Lung (tissue), 12 donors: ENCODE results near the gene PPM1F. TPM values are rescaled to one million over a fixed set of nuclear protein-coding genes. Genes with fewer than 3 reads are reported as not detected.

ENCODE experiments used
- ATAC-seq: fragments of 200-7000 bp; cut with Tn5 transposase; one replicate; pipeline ENCODE4 v1.9.1; 2020; ENCODE audit warnings: moderate number of reproducible peaks; ENCODE audit not compliant: insufficient read depth, low FRiP score
- DNase-seq, 3 donors: peaks; one replicate each; pipeline ENCODE4 v3.0.0-alpha.2; 2013 to 2017
- H3K27ac ChIP-seq, 2 donors: one replicate each; pipeline ENCODE4 v1.5.1; 2013; ENCODE audit warnings: mild to moderate bottlenecking in 2 of 2, moderate library complexity in 2 of 2, control low read depth in 1 of 2, inconsistent platforms in 1 of 2, low read depth in 1 of 2, low read length in 1 of 2
- H3K27me3 ChIP-seq, 3 donors: one replicate each; pipeline ENCODE4 v1.5.1; 2013; ENCODE audit warnings: low read length in 2 of 3; ENCODE audit not compliant: control insufficient read depth in 3 of 3, insufficient read depth in 3 of 3
- H3K36me3 ChIP-seq, 4 donors: one replicate each; pipeline ENCODE4 v1.5.1; 2013; ENCODE audit warnings: low read length in 4 of 4, mild to moderate bottlenecking in 1 of 4, moderate library complexity in 1 of 4; ENCODE audit not compliant: control insufficient read depth in 4 of 4, insufficient read depth in 4 of 4
- H3K4me1 ChIP-seq, 5 donors: one replicate each; pipeline ENCODE4 v1.5.1; 2013; ENCODE audit warnings: low read length in 5 of 5, mild to moderate bottlenecking in 2 of 5, moderate library complexity in 1 of 5; ENCODE audit not compliant: control insufficient read depth in 5 of 5, insufficient read depth in 5 of 5
- H3K4me3 ChIP-seq: one replicate; pipeline ENCODE4 v1.5.1; 2013; ENCODE audit warnings: mild to moderate bottlenecking, control low read depth, moderate library complexity
- H3K9ac ChIP-seq, 2 donors: one replicate each; pipeline ENCODE4 v1.5.1; 2013; ENCODE audit warnings: low read length in 2 of 2, control low read depth in 1 of 2; ENCODE audit not compliant: insufficient read depth in 1 of 2
- H3K9me3 ChIP-seq, 4 donors: one replicate each; pipeline ENCODE4 v1.5.1; 2013; ENCODE audit warnings: low read length in 3 of 4, mild to moderate bottlenecking in 1 of 4, moderate library complexity in 1 of 4; ENCODE audit not compliant: control insufficient read depth in 4 of 4, insufficient read depth in 3 of 4
- CTCF ChIP-seq: IDR thresholded peaks from 2 replicates; pipeline ENCODE4 v1.5.1; 2012; ENCODE audit warnings: mild to moderate bottlenecking; ENCODE audit errors: control extremely low read depth, extremely low read depth
- WGBS, 2 donors: extraction: QIAGEN DNeasy Blood & Tissue Kit; methylation state at CpG; one replicate each; pipeline ENCODE4 v1.1.7; 2013; 5-methylcytosine and 5-hydroxymethylcytosine counted together
- polyA plus RNA-seq, 2 donors: library from polyadenylated mRNA; stranded (reverse); fragments of 200-250 nt; gene quantifications; one replicate each; pipeline ENCODE4 v1.2.1, GENCODE V29; 2013
- total RNA-seq, 2 donors: library from RNA; depleted of rRNA in 1 of 2; stranded (reverse); fragments of >200 nt in 1 of 2; gene quantifications; one replicate each; pipeline ENCODE4 v1.2.1, GENCODE V29; 2014 to 2021
- donor health status: control.
- donor health status: control.
- donor health status: Bipolar disorder and iron deficiency.
- donor health status: healthy.
- donor health status: DM: yes; HTN: yes; CAD: no.

Gene PPM1F
- total and polyA plus RNA-seq, 4 donors: 25.8 to 62.4 (median 32.6) TPM

- no peak overlapping the region for H3K9ac ChIP-seq
- TF ChIP-seq CTCF: no peak
- DNase-seq (no peak), ATAC-seq (no peak)
- no peaks in the 10 kb centered on the region for H3K27me3 ChIP-seq
- H3K27ac ChIP-seq: no peak overlapping the region
- H3K4me3 ChIP-seq: no peak overlapping the region
- H3K4me1 ChIP-seq: no peaks in the 10 kb centered on the region
- peaks cover 10 to 74% (median 23%) of the 10 kb centered on the region in 4 donors for H3K36me3 ChIP-seq
- no peaks in the 10 kb centered on the region for H3K9me3 ChIP-seq
- WGBS, 2 donors: 95 to 96% methylated on average over 18 of the region's 18 CpGs
Observed at GRCh38 chr22:21970800-21971617, 18.4 kb upstream of the PPM1F start.

- no peaks in the 10 kb centered on the region for H3K4me1 ChIP-seq
- H3K9me3 ChIP-seq: no peaks in the 10 kb centered on the region
- H3K4me3 ChIP-seq: no peak overlapping the region
- H3K9ac ChIP-seq: no peak overlapping the region
- no peaks in the 10 kb centered on the region for H3K27me3 ChIP-seq
- ATAC-seq (no peak), DNase-seq (no peak)
- 93 to 96% methylated on average over 19 of the region's 19 CpGs for WGBS, 2 donors
- no peak for TF ChIP-seq CTCF
- H3K36me3 ChIP-seq: peaks cover 11 to 72% (median 22%) of the 10 kb centered on the region in 4 donors
- H3K27ac ChIP-seq: no peak overlapping the region
Observed at GRCh38 chr22:21970037-21970799, 17.6 kb upstream of the PPM1F start.

GRCh38 chr22:21968452-21969129, 15.9 kb upstream of the PPM1F start:
- DNase-seq: no peak
- H3K4me3 ChIP-seq: no peak overlapping the region
- WGBS, 2 donors: 94 to 98% methylated on average over 5 of the region's 5 CpGs
- no peak for TF ChIP-seq CTCF
- no peaks in the 10 kb centered on the region for H3K4me1 ChIP-seq
- H3K27me3 ChIP-seq: no peaks in the 10 kb centered on the region
- H3K27ac ChIP-seq: no peak overlapping the region
- ATAC-seq: no peak
- H3K36me3 ChIP-seq: peaks cover 19 to 72% (median 22%) of the 10 kb centered on the region in 4 donors
- no peak overlapping the region for H3K9ac ChIP-seq
- H3K9me3 ChIP-seq: no peaks in the 10 kb centered on the region
